ENCODE measurements around the gene FRMD6.

Gene FRMD6

GRCh38 chr14:51658441-51659173 lies 6.9 kb downstream of the FRMD6 start:
- in situ Hi-C loops (cut with MboI; ENCODE audit: low pct_unique_long_range_greater_than_20kb, low sequenced_read_pairs, unreplicated experiment), result no loop called here
- TF ChIP-seq, protein P1, sequence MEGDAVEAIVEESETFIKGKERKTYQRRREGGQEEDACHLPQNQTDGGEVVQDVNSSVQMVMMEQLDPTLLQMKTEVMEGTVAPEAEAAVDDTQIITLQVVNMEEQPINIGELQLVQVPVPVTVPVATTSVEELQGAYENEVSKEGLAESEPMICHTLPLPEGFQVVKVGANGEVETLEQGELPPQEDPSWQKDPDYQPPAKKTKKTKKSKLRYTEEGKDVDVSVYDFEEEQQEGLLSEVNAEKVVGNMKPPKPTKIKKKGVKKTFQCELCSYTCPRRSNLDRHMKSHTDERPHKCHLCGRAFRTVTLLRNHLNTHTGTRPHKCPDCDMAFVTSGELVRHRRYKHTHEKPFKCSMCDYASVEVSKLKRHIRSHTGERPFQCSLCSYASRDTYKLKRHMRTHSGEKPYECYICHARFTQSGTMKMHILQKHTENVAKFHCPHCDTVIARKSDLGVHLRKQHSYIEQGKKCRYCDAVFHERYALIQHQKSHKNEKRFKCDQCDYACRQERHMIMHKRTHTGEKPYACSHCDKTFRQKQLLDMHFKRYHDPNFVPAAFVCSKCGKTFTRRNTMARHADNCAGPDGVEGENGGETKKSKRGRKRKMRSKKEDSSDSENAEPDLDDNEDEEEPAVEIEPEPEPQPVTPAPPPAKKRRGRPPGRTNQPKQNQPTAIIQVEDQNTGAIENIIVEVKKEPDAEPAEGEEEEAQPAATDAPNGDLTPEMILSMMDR (IDR thresholded peaks at IDR 0.05; ENCODE audit: extremely low read depth, insufficient read depth, missing control alignments), result no peak
- no peak for DNase-seq (ENCODE audit: low spot score)

DNA sequence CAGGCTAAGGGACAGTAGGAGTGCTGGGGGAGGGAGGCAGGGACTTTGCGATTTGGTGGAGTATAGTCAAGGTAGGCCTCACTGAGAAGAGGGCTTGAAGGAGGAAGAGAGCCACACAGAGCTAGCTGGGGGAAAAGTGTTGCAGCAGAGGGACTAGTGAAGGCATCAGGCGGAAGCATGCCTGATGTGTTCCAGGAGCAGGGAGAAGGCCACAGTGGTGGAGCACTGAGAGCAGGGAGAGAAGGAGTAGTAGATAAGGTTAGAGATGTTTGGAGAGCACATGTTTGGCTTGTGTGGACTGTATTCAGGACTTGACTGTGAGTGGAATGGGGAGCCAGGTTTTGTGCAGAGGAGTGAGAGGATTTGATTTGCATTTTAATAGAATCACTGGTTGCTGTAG lies 9.0 kb downstream of the FRMD6 start:
- in situ Hi-C loops (cut with MboI; ENCODE audit: low pct_unique_long_range_greater_than_20kb, low sequenced_read_pairs, unreplicated experiment), result no loop called here
- TF ChIP-seq, protein P1 (IDR thresholded peaks at IDR 0.05; ENCODE audit: extremely low read depth, insufficient read depth, missing control alignments), result no peak
- DNase-seq (ENCODE audit: low spot score), result no peak

GRCh38 chr14:51661504-51661903 lies 9.8 kb downstream of the FRMD6 start:
- TF ChIP-seq, protein P1 (IDR thresholded peaks at IDR 0.05; ENCODE audit: extremely low read depth, insufficient read depth, missing control alignments), result no peak
- no peak for DNase-seq (ENCODE audit: low spot score)
- in situ Hi-C loops (cut with MboI; ENCODE audit: low pct_unique_long_range_greater_than_20kb, low sequenced_read_pairs, unreplicated experiment), result no loop called here

GRCh38 chr14:51663783-51664326 lies 12.1 kb downstream of the FRMD6 start:
- DNase-seq (ENCODE audit: low spot score), result no peak
- TF ChIP-seq, protein P1 (IDR thresholded peaks at IDR 0.05; ENCODE audit: extremely low read depth, insufficient read depth, missing control alignments), result no peak
- in situ Hi-C loops (cut with MboI; ENCODE audit: low pct_unique_long_range_greater_than_20kb, low sequenced_read_pairs, unreplicated experiment), result no loop called here

GRCh38 chr14:51666070-51666469 lies 14.4 kb downstream of the FRMD6 start:
- DNase-seq (ENCODE audit: low spot score), result no peak
- in situ Hi-C loops (cut with MboI; ENCODE audit: low pct_unique_long_range_greater_than_20kb, low sequenced_read_pairs, unreplicated experiment), result no loop called here
- TF ChIP-seq, protein P1 (IDR thresholded peaks at IDR 0.05; ENCODE audit: extremely low read depth, insufficient read depth, missing control alignments), result no peak

DNA sequence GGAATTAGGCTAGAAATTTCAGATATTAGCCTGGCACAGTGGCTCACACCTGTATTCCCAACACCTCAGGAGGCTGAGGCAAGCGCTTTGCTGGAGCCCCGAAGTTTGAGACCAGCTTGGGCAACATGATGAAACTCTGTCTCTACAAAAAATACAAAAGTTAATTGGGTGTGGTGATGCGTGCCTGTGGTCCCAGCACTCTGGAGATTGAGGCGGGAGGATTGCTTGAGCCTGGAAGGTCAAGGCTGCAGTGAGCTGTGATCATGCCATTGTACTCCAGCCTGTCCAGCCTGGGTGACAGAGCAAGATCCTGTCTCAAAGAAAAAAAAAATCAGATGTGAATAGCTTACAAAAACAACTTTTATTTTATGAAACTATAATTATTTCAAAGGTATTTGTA lies 15.1 kb downstream of the FRMD6 start:
- TF ChIP-seq, protein P1 (IDR thresholded peaks at IDR 0.05; ENCODE audit: extremely low read depth, insufficient read depth, missing control alignments), result no peak
- DNase-seq (ENCODE audit: low spot score), result no peak
- in situ Hi-C loops (cut with MboI; ENCODE audit: low pct_unique_long_range_greater_than_20kb, low sequenced_read_pairs, unreplicated experiment), result no loop called here

Measured in GM13977 (cell line).